Trophoblast cell (in vitro differentiated cells and primary cell): ENCODE measurements around the gene DLG2.

Experiments
- DNase-seq, 2 donors: peaks; one replicate each; pipeline ENCODE4 v3.0.0-alpha.2; 2016
- H2AFZ ChIP-seq: 2 replicates; pipeline ENCODE4 v1.6.1; 2013; ENCODE audit warnings: low read length, moderate library complexity, mild to moderate bottlenecking; ENCODE audit not compliant: insufficient read depth, poor library complexity
- H2AK5ac ChIP-seq: 2 replicates; pipeline ENCODE4 v1.6.1; 2013; ENCODE audit warnings: mild to moderate bottlenecking, low read length
- H2BK120ac ChIP-seq: 2 replicates; pipeline ENCODE4 v1.6.1; 2013; ENCODE audit warnings: low read length, mild to moderate bottlenecking, moderate library complexity; ENCODE audit not compliant: insufficient read depth, poor library complexity
- H2BK12ac ChIP-seq: 2 replicates; pipeline ENCODE4 v1.6.1; 2013; ENCODE audit warnings: mild to moderate bottlenecking, low read length, moderate library complexity
- H2BK5ac ChIP-seq: 2 replicates; pipeline ENCODE4 v1.6.1; 2013; ENCODE audit warnings: low read length, low read depth, moderate library complexity, mild to moderate bottlenecking; ENCODE audit not compliant: poor library complexity
- H3K14ac ChIP-seq: 2 replicates; pipeline ENCODE4 v1.6.1; 2013; ENCODE audit warnings: mild to moderate bottlenecking, low read length
- H3K18ac ChIP-seq: 2 replicates; pipeline ENCODE4 v1.6.1; 2013; ENCODE audit warnings: mild to moderate bottlenecking, low read length
- H3K23ac ChIP-seq: 2 replicates; pipeline ENCODE4 v1.6.1; 2013; ENCODE audit warnings: low read length
- H3K27ac ChIP-seq: 2 replicates; pipeline ENCODE4 v1.5.1; 2013; ENCODE audit warnings: low read depth, mild to moderate bottlenecking, inconsistent platforms, low read length, moderate library complexity
- H3K27me3 ChIP-seq: 2 replicates; pipeline ENCODE4 v1.6.1; 2013; ENCODE audit warnings: inconsistent platforms, mild to moderate bottlenecking, low read length, moderate library complexity; ENCODE audit not compliant: insufficient read depth
- H3K36me3 ChIP-seq, 2 experiments: 1 replicate in 1 of 2; 2 replicates in 1 of 2; pipeline ENCODE4 v1.6.1; 2013; ENCODE audit warnings: low read length in 2 of 2, mild to moderate bottlenecking in 2 of 2, moderate library complexity in 1 of 2; ENCODE audit not compliant: insufficient read depth in 2 of 2, control insufficient read depth in 1 of 2
- H3K4ac ChIP-seq: 2 replicates; pipeline ENCODE4 v1.6.1; 2013; ENCODE audit warnings: low read depth, mild to moderate bottlenecking, low read length, moderate library complexity
- H3K4me1 ChIP-seq, 2 experiments: 1 replicate in 1 of 2; 2 replicates in 1 of 2; pipeline ENCODE4 v1.6.1; 2013; ENCODE audit warnings: low read length in 2 of 2, mild to moderate bottlenecking in 2 of 2, moderate library complexity in 1 of 2; ENCODE audit not compliant: insufficient read depth in 2 of 2, control insufficient read depth in 1 of 2
- H3K4me2 ChIP-seq: 2 replicates; pipeline ENCODE4 v1.6.1; 2013; ENCODE audit warnings: inconsistent platforms, mild to moderate bottlenecking, low read length, moderate library complexity
- H3K4me3 ChIP-seq: 2 replicates; pipeline ENCODE4 v1.5.1; 2013; ENCODE audit warnings: mild to moderate bottlenecking, low read depth, low read length, inconsistent platforms
- H3K79me1 ChIP-seq: one replicate; pipeline ENCODE4 v1.6.1; 2013; ENCODE audit warnings: low read length
- H3K79me2 ChIP-seq: 2 replicates; pipeline ENCODE4 v1.6.1; 2013; ENCODE audit warnings: low read length, mild to moderate bottlenecking; ENCODE audit not compliant: control insufficient read depth, insufficient read depth, poor library complexity
- H3K9ac ChIP-seq: 2 replicates; pipeline ENCODE4 v1.6.1; 2013; ENCODE audit warnings: mild to moderate bottlenecking, low read length
- H3K9me3 ChIP-seq: 2 replicates; pipeline ENCODE4 v1.6.1; 2013; ENCODE audit warnings: low read depth, mild to moderate bottlenecking, control low read depth, inconsistent platforms, low read length; ENCODE audit not compliant: insufficient read depth
- H4K12ac ChIP-seq: 2 replicates; pipeline ENCODE4 v1.6.1; 2013; ENCODE audit warnings: low read depth, mild to moderate bottlenecking, low read length, moderate library complexity
- H4K8ac ChIP-seq: 2 replicates; pipeline ENCODE4 v1.6.1; 2013; ENCODE audit warnings: low read depth, mild to moderate bottlenecking, low read length, moderate library complexity
- H4K91ac ChIP-seq: one replicate; pipeline ENCODE4 v1.6.1; 2013; ENCODE audit warnings: low read depth, mild to moderate bottlenecking, low read length, moderate library complexity
- WGBS: extraction: QIAGEN DNeasy Blood & Tissue Kit; methylation state at CpG from one replicate; pipeline ENCODE4 v1.1.7; 2013; ENCODE audit warnings: missing lambda C conversion rate; ENCODE audit not compliant: insufficient read length, insufficient coverage; ENCODE audit errors: extremely low coverage; 5-methylcytosine and 5-hydroxymethylcytosine counted together

Gene DLG2

GRCh38 chr11:84687433-84687832, 939.7 kb downstream of the DLG2 start:
- peaks cover 0 to 2% of the 10 kb centered on the region in 2 experiments for H3K4me1 ChIP-seq
- H3K79me1 ChIP-seq, result no peaks in the 10 kb centered on the region
- H3K4me3 ChIP-seq, result no peak overlapping the region
- H3K27me3 ChIP-seq, result no peaks in the 10 kb centered on the region
- no peak overlapping the region for H3K14ac ChIP-seq
- H2BK120ac ChIP-seq, result no peak overlapping the region
- H4K91ac ChIP-seq, result no peak overlapping the region
- H3K27ac ChIP-seq, result no peak overlapping the region
- no peak for DNase-seq
- no peak overlapping the region for H2AK5ac ChIP-seq
- H4K12ac ChIP-seq, result no peak overlapping the region
- H3K9ac ChIP-seq, result no peak overlapping the region
- H3K79me2 ChIP-seq, result no peaks in the 10 kb centered on the region
- H3K9me3 ChIP-seq, result no peaks in the 10 kb centered on the region
- H3K4me2 ChIP-seq, result no peak overlapping the region
- no peak overlapping the region for H2AFZ ChIP-seq
- no peak overlapping the region for H2BK12ac ChIP-seq
- no peak overlapping the region for H3K18ac ChIP-seq
- H2BK5ac ChIP-seq, result no peak overlapping the region
- no peak overlapping the region for H3K4ac ChIP-seq
- H3K23ac ChIP-seq, result no peak overlapping the region
- no peaks in the 10 kb centered on the region for H3K36me3 ChIP-seq
- H4K8ac ChIP-seq, result no peak overlapping the region

- no CpG with 5 or more reads among the region's 1 CpG for WGBS
- Histone ChIP-seq H3K18ac (no peak overlapping the region), H3K9me3 (no peaks in the 10 kb centered on the region), H3K23ac (no peak overlapping the region), H4K91ac (no peak overlapping the region), H3K4me1 (no peaks in the 10 kb centered on the region), H3K4ac (no peak overlapping the region), H3K4me2 (no peak overlapping the region), H3K27me3 (no peaks in the 10 kb centered on the region), H2AFZ (no peak overlapping the region), H2BK120ac (no peak overlapping the region), H2AK5ac (no peak overlapping the region), H2BK12ac (no peak overlapping the region), H3K9ac (no peak overlapping the region), H3K27ac (no peak overlapping the region), H3K14ac (no peak overlapping the region), H3K4me3 (no peak overlapping the region), H3K79me2 (no peaks in the 10 kb centered on the region), H2BK5ac (no peak overlapping the region), H4K12ac (no peak overlapping the region), H3K36me3 (no peaks in the 10 kb centered on the region), H4K8ac (no peak overlapping the region), H3K79me1 (no peaks in the 10 kb centered on the region)
- no peak for DNase-seq
These were observed 940.4 kb downstream of the DLG2 start for GRCh38 chr11:84686716-84687115.

- no peak for DNase-seq
- no peak overlapping the region for H2BK120ac ChIP-seq
- H3K4me2 ChIP-seq, result no peak overlapping the region
- H2AK5ac ChIP-seq, result no peak overlapping the region
- no peak overlapping the region for H3K27ac ChIP-seq
- H3K9ac ChIP-seq, result no peak overlapping the region
- no peaks in the 10 kb centered on the region for H3K79me2 ChIP-seq
- H3K9me3 ChIP-seq, result no peaks in the 10 kb centered on the region
- H3K27me3 ChIP-seq, result no peaks in the 10 kb centered on the region
- no peak overlapping the region for H3K23ac ChIP-seq
- H2AFZ ChIP-seq, result no peak overlapping the region
- no peak overlapping the region for H4K12ac ChIP-seq
- no peak overlapping the region for H2BK12ac ChIP-seq
- no peaks in the 10 kb centered on the region for H3K4me1 ChIP-seq
- H4K91ac ChIP-seq, result no peak overlapping the region
- no peaks in the 10 kb centered on the region for H3K36me3 ChIP-seq
- H2BK5ac ChIP-seq, result no peak overlapping the region
- no peak overlapping the region for H3K14ac ChIP-seq
- no peak overlapping the region for H4K8ac ChIP-seq
- no CpG with 5 or more reads among the region's 6 CpGs for WGBS
- H3K4me3 ChIP-seq, result no peak overlapping the region
- no peaks in the 10 kb centered on the region for H3K79me1 ChIP-seq
- H3K18ac ChIP-seq, result no peak overlapping the region
- H3K4ac ChIP-seq, result no peak overlapping the region
These were observed 941.2 kb downstream of the DLG2 start for GRCh38 chr11:84685976-84686375.

GRCh38 chr11:84685149-84685548, 942.0 kb downstream of the DLG2 start:
- Histone ChIP-seq H3K79me1 (no peaks in the 10 kb centered on the region), H4K12ac (no peak overlapping the region), H3K27me3 (no peaks in the 10 kb centered on the region), H3K4me1 (no peaks in the 10 kb centered on the region), H3K18ac (no peak overlapping the region), H3K79me2 (no peaks in the 10 kb centered on the region), H3K4ac (no peak overlapping the region), H3K36me3 (no peaks in the 10 kb centered on the region), H4K91ac (no peak overlapping the region), H3K4me3 (no peak overlapping the region), H3K23ac (no peak overlapping the region), H2AFZ (no peak overlapping the region), H3K9ac (no peak overlapping the region), H2BK12ac (no peak overlapping the region), H3K4me2 (no peak overlapping the region), H2BK120ac (no peak overlapping the region), H4K8ac (no peak overlapping the region), H2AK5ac (no peak overlapping the region), H2BK5ac (no peak overlapping the region), H3K27ac (no peak overlapping the region), H3K9me3 (no peaks in the 10 kb centered on the region), H3K14ac (no peak overlapping the region)
- DNase-seq, result no peak

- no peak overlapping the region for H3K27ac ChIP-seq
- no peaks in the 10 kb centered on the region for H3K4me1 ChIP-seq
- no peak overlapping the region for H3K18ac ChIP-seq
- H3K4me2 ChIP-seq, result no peak overlapping the region
- H4K12ac ChIP-seq, result no peak overlapping the region
- no peak overlapping the region for H3K14ac ChIP-seq
- H2BK120ac ChIP-seq, result no peak overlapping the region
- no peak overlapping the region for H4K8ac ChIP-seq
- H4K91ac ChIP-seq, result no peak overlapping the region
- H3K9ac ChIP-seq, result no peak overlapping the region
- H2AFZ ChIP-seq, result no peak overlapping the region
- H3K36me3 ChIP-seq, result no peaks in the 10 kb centered on the region
- H3K4ac ChIP-seq, result no peak overlapping the region
- no CpG with 5 or more reads among the region's 2 CpGs for WGBS
- no peak overlapping the region for H2AK5ac ChIP-seq
- H3K79me1 ChIP-seq, result no peaks in the 10 kb centered on the region
- H3K27me3 ChIP-seq, result no peaks in the 10 kb centered on the region
- H2BK5ac ChIP-seq, result no peak overlapping the region
- H3K4me3 ChIP-seq, result no peak overlapping the region
- DNase-seq, result no peak
- no peaks in the 10 kb centered on the region for H3K9me3 ChIP-seq
- H3K23ac ChIP-seq, result no peak overlapping the region
- no peak overlapping the region for H2BK12ac ChIP-seq
- no peaks in the 10 kb centered on the region for H3K79me2 ChIP-seq
These were observed 945.7 kb downstream of the DLG2 start for GRCh38 chr11:84681456-84681855.
